Vagina (tissue), 2 donors: ENCODE measurements around the gene P2RX6.

Experiments used
- POLR2A ChIP-seq, 2 donors: fragments of 450-650 bp; IDR thresholded peaks; one replicate each; pipeline ENCODE4 v1.6.1; 2017; ENCODE audit warnings: antibody characterized with exemption in 2 of 2, mild to moderate bottlenecking in 2 of 2, moderate library complexity in 2 of 2
- POLR2AphosphoS5 ChIP-seq, 2 donors: sonication (generic); formaldehyde crosslinking; IDR thresholded peaks; one replicate each; pipeline ENCODE4 v1.9.0; 2017; ENCODE audit warnings: antibody characterized with exemption in 2 of 2, mild to moderate bottlenecking in 2 of 2, low read depth in 1 of 2; ENCODE audit not compliant: insufficient read depth in 1 of 2
- TF ChIP-seq, protein P1 (sequence below), 3 experiments: fragments of 450-650 bp in 2 of 3; fragments of 200-600 bp in 1 of 3; sonication (generic) in 1 of 3; IDR thresholded peaks; one replicate each; pipeline ENCODE4 v1.5.1; 2017 to 2019; ENCODE audit warnings: antibody characterized with exemption in 3 of 3, mild to moderate bottlenecking in 2 of 3, moderate library complexity in 2 of 3

DNA sequence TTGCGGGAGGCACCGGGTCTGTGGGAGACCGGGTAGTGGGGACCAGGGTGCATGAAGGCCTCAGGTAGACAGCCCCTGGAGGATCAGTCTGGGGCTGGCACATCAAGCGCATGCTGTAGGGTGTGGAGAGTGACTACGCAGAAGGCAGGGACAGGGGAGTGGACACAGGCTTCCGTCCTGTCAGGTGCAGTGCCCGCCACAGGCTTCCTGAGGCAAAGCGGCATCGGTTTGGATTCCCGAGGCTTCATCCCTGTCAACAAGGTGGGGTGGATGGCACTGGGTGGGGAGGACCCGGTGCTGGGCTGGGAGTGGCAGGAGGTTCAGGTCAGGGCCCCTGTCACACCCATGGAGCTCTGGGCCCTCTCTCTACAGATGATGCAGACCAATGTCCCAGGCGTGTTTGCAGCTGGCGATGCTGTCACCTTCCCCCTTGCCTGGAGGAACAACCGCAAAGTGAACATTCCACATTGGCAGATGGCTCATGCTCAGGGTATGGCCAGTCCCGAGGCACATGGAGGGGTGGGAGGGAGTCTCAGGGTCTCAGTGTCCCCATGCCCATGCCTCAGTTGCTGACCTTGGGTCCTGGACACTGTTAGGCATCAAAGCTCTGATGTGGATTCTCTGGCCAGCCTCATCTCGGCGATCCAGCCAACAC, 37.3 kb upstream of the P2RX6 start:
- TF ChIP-seq, protein P1, sequence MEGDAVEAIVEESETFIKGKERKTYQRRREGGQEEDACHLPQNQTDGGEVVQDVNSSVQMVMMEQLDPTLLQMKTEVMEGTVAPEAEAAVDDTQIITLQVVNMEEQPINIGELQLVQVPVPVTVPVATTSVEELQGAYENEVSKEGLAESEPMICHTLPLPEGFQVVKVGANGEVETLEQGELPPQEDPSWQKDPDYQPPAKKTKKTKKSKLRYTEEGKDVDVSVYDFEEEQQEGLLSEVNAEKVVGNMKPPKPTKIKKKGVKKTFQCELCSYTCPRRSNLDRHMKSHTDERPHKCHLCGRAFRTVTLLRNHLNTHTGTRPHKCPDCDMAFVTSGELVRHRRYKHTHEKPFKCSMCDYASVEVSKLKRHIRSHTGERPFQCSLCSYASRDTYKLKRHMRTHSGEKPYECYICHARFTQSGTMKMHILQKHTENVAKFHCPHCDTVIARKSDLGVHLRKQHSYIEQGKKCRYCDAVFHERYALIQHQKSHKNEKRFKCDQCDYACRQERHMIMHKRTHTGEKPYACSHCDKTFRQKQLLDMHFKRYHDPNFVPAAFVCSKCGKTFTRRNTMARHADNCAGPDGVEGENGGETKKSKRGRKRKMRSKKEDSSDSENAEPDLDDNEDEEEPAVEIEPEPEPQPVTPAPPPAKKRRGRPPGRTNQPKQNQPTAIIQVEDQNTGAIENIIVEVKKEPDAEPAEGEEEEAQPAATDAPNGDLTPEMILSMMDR (IDR thresholded peaks at IDR 0.05), result no peak
- no peak for TF ChIP-seq POLR2A (IDR thresholded peaks at IDR 0.05)
- TF ChIP-seq POLR2AphosphoS5 (IDR thresholded peaks at IDR 0.05; ENCODE audit: insufficient read depth in 1 of 2, low read depth in 1 of 2), result no peak
